ENCODE data around the gene CDK19.

- no peak for TF ChIP-seq ZNF138 (CRISPR knock-in tag; conservative IDR thresholded peaks at IDR 0.05)
- no peak for TF ChIP-seq ATF3 (CRISPR knock-in tag; conservative IDR thresholded peaks at IDR 0.05)
- no peak for TF ChIP-seq SMAD4 (CRISPR knock-in tag; IDR thresholded peaks at IDR 0.05)
- TF ChIP-seq ZNF671 (CRISPR knock-in tag; IDR thresholded peaks at IDR 0.05), result no peak
- TF ChIP-seq FOXJ3 (CRISPR knock-in tag; IDR thresholded peaks at IDR 0.05; ENCODE audit: borderline replicate concordance), result no peak
- no peak for TF ChIP-seq ATF1 (CRISPR knock-in tag; IDR thresholded peaks at IDR 0.05)
- no peak for TF ChIP-seq CTCF (IDR thresholded peaks at IDR 0.05)
- TF ChIP-seq FOXK1 (CRISPR knock-in tag; IDR thresholded peaks at IDR 0.05), result no peak
- no peak for TF ChIP-seq MXD4 (CRISPR knock-in tag; IDR thresholded peaks at IDR 0.05; ENCODE audit: borderline replicate concordance)
- TF ChIP-seq GTF2I (CRISPR knock-in tag; conservative IDR thresholded peaks at IDR 0.05), result no peak
- no peak for TF ChIP-seq TP53 (CRISPR knock-in tag; IDR thresholded peaks at IDR 0.05)
- no peak for TF ChIP-seq IRF2 (CRISPR knock-in tag; IDR thresholded peaks at IDR 0.05; ENCODE audit: borderline replicate concordance, low read depth)
- TF ChIP-seq ZNF263 (CRISPR knock-in tag; IDR thresholded peaks at IDR 0.05; ENCODE audit: low read depth), result no peak
- TF ChIP-seq PREB (CRISPR knock-in tag; IDR thresholded peaks at IDR 0.05; ENCODE audit: borderline replicate concordance), result no peak
Measured at GRCh38 chr6:110633731-110634213, 181.5 kb downstream of the CDK19 start.

Measured in WTC11 (cell line).